PC-3 (cell line): ENCODE data around the gene UMAD1. TPM values are rescaled to one million over a fixed set of nuclear protein-coding genes. Genes with fewer than 3 reads are reported as not detected.

Source experiments
- ATAC-seq: fragments of 200-7000 bp; cut with Tn5 transposase; 2 replicates; pipeline ENCODE4 v1.9.1; 2020; ENCODE audit warnings: mild to moderate bottlenecking, moderate library complexity
- BruUV-seq: library from RNA; stranded (reverse); fragments of 400-500 nt; replicated peaks from 2 replicates; lab custom pipeline; 2021; lab: Mats Ljungman, UMichigan
- CTCF ChIA-PET: fragments of 300-600 bp; sonication (Branson Sonifier 250); formaldehyde crosslinking; loops from one replicate; lab custom pipeline; 2022; ENCODE audit warnings: antibody characterized with exemption; lab: Charles Lee
- POLR2A ChIA-PET: fragments of 300-600 bp; sonication (Branson Sonifier 250); formaldehyde crosslinking; loops from one replicate; lab custom pipeline; 2022; ENCODE audit warnings: antibody characterized with exemption; ENCODE audit not compliant: unreplicated experiment; lab: Charles Lee
- DNase-seq: peaks from one replicate; pipeline ENCODE4 v3.0.0-alpha.2; 2015
- H2AFZ ChIP-seq: fragments of 300-600 bp; sonication (generic); 2 replicates; pipeline ENCODE4 v1.6.0; 2016; ENCODE audit warnings: antibody characterized with exemption, low read length
- H3F3A ChIP-seq: fragments of 300-600 bp; sonication (generic); one replicate; pipeline ENCODE4 v1.6.0; 2017; ENCODE audit warnings: antibody characterized with exemption, low read length, control low read depth, mild to moderate bottlenecking; ENCODE audit not compliant: unreplicated experiment
- H3K27ac ChIP-seq: fragments of 300-600 bp; sonication (generic); 2 replicates; pipeline ENCODE4 v1.5.1; 2016; ENCODE audit warnings: mild to moderate bottlenecking, low read length
- H3K27me3 ChIP-seq: fragments of 300-600 bp; sonication (generic); 2 replicates; pipeline ENCODE4 v1.6.1; 2016; ENCODE audit warnings: low read length, mixed read lengths
- H3K36me3 ChIP-seq: fragments of 300-600 bp; sonication (generic); 2 replicates; pipeline ENCODE4 v1.6.1; 2016; ENCODE audit warnings: low read depth, mixed run types, low read length, mixed read lengths
- H3K4me1 ChIP-seq: fragments of 300-600 bp; sonication (generic); 2 replicates; pipeline ENCODE4 v1.5.1; 2016; ENCODE audit warnings: low read length; ENCODE audit not compliant: insufficient read depth
- H3K4me2 ChIP-seq: fragments of 300-600 bp; sonication (generic); 2 replicates; pipeline ENCODE4 v1.6.0; 2016; ENCODE audit warnings: low read length
- H3K4me3 ChIP-seq: fragments of 300-600 bp; sonication (generic); 2 replicates; pipeline ENCODE4 v1.5.1; 2016; ENCODE audit warnings: mild to moderate bottlenecking, low read length, mixed read lengths
- H3K79me2 ChIP-seq: fragments of 300-600 bp; sonication (generic); 2 replicates; pipeline ENCODE4 v1.6.1; 2017; ENCODE audit warnings: low read length, mixed read lengths
- H3K9ac ChIP-seq: fragments of 300-600 bp; sonication (generic); 2 replicates; pipeline ENCODE4 v1.6.0; 2016; ENCODE audit warnings: mild to moderate bottlenecking, low read length
- H3K9me2 ChIP-seq: fragments of 300-600 bp; sonication (generic); replicated peaks from 2 replicates; pipeline ENCODE4 v1.6.1; 2016; ENCODE audit warnings: mixed run types, low read length, mixed read lengths
- H3K9me3 ChIP-seq: fragments of 300-600 bp; sonication (generic); 2 replicates; pipeline ENCODE4 v1.6.1; 2016; ENCODE audit warnings: low read length, mixed read lengths
- H4K20me1 ChIP-seq: fragments of 300-600 bp; sonication (generic); 2 replicates; pipeline ENCODE4 v1.6.1; 2016; ENCODE audit warnings: low read length, mixed read lengths
- EZH2 ChIP-seq: fragments of 300-600 bp; sonication (generic); IDR thresholded peaks from one replicate; pipeline ENCODE4 v1.6.1; 2017; ENCODE audit warnings: antibody characterized with exemption, mild to moderate bottlenecking, low read length; ENCODE audit not compliant: unreplicated experiment
- EZH2phosphoT487 ChIP-seq: fragments of 300-600 bp; sonication (generic); IDR thresholded peaks from 2 replicates; pipeline ENCODE4 v1.6.1; 2018; ENCODE audit warnings: mild to moderate bottlenecking, antibody characterized with exemption, low read length, borderline replicate concordance
- intact Hi-C: fragments of 100-400 bp; cut with micrococcal nuclease; formaldehyde crosslinking; loops from 2 replicates; pipeline ENCODE4 v1.9.0; 2023
- total RNA-seq: library from RNA; depleted of rRNA; stranded (reverse); fragments of >200 nt; gene quantifications from 2 replicates; pipeline ENCODE4 v1.2.3, GENCODE V29; 2014
- TF ChIP-seq, protein P1 (sequence below): fragments of 300-600 bp; sonication (generic); conservative IDR thresholded peaks from 2 replicates; pipeline ENCODE4 v1.5.1; 2017; ENCODE audit warnings: antibody characterized with exemption, low read depth, mild to moderate bottlenecking, low read length

Gene UMAD1
- total RNA-seq, 1 experiment from 2014 or later = 8.9 TPM

DNA sequence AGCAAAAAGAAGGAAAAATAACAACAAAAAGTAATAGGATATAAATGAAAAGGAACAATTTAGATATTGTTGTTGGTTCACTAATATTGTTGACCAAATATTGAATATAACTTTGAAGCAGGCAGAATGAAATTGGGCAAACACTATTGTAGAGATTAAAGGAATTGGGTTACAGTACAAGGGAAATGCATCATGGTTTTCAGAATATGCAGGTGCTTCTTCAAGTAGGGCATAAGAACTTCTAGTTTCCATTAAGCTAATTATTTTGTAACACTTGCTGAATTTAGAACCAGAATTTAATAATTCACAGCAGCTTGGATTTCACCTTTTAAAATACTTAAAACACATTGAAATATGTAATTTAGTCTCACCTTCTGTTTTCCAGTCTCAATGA, 41.4 kb downstream of the UMAD1 start:
- H4K20me1 ChIP-seq = no peaks in the 10 kb centered on the region
- no peak overlapping the region for H3K9ac ChIP-seq
- peak overlapping the region; percentile 16; the same call in 1 of the 2 replicates for H3K4me2 ChIP-seq
- no peaks in the 10 kb centered on the region for H3K36me3 ChIP-seq
- H3F3A ChIP-seq = no peaks in the 10 kb centered on the region
- no peak for ATAC-seq
- no peaks in the 10 kb centered on the region for H3K79me2 ChIP-seq
- H3K9me3 ChIP-seq = no peaks in the 10 kb centered on the region
- DNase-seq = no peak
- intact Hi-C loops = loop anchor here (1.0 to 5.0 kb wide), 10 partner anchors 41 to 535 kb away; partner anchors contain the start of gene UMAD1
- no peaks in the 10 kb centered on the region for H3K9me2 ChIP-seq
- POLR2A ChIA-PET = interaction anchor here (0.6 kb wide), 1 partner anchor 80 kb away, joined by 4 read pairs; no protein-coding TSS in a partner anchor
- no TSS peak for BruUV-seq
- no peak overlapping the region for H2AFZ ChIP-seq
- H3K27me3 ChIP-seq = no peaks in the 10 kb centered on the region
- no peak overlapping the region for H3K27ac ChIP-seq
- CTCF ChIA-PET = interaction anchor here (1.0 to 1.7 kb wide), 6 partner anchors 11 to 508 kb away, joined by 4 to 11 read pairs (median 7); no protein-coding TSS in a partner anchor
- TF ChIP-seq EZH2 (no peak), EZH2phosphoT487 (no peak)
- TF ChIP-seq, protein P1, sequence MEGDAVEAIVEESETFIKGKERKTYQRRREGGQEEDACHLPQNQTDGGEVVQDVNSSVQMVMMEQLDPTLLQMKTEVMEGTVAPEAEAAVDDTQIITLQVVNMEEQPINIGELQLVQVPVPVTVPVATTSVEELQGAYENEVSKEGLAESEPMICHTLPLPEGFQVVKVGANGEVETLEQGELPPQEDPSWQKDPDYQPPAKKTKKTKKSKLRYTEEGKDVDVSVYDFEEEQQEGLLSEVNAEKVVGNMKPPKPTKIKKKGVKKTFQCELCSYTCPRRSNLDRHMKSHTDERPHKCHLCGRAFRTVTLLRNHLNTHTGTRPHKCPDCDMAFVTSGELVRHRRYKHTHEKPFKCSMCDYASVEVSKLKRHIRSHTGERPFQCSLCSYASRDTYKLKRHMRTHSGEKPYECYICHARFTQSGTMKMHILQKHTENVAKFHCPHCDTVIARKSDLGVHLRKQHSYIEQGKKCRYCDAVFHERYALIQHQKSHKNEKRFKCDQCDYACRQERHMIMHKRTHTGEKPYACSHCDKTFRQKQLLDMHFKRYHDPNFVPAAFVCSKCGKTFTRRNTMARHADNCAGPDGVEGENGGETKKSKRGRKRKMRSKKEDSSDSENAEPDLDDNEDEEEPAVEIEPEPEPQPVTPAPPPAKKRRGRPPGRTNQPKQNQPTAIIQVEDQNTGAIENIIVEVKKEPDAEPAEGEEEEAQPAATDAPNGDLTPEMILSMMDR = no peak
- H3K4me3 ChIP-seq = no peak overlapping the region
- peaks cover 11% of the 10 kb centered on the region for H3K4me1 ChIP-seq

DNA sequence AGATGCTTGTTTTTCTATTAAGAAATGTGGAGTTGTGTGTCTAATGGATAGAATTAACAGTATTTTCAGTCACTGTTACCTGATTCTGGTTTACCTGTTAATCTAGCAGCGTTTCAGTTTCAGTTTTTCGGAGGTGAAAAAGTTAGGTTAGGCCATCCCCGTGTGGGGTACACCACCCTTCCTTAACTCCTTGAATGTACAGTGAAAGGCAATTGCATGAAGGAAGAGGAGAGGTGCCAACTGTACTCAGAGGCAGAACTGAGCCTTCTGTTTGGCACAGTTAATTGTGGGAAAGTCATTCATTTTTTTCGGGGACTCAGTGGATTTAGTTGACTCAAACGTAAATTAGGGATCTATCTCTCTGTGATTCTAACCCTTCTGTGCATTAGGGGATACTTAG, 42.3 kb downstream of the UMAD1 start:
- no peaks in the 10 kb centered on the region for H3K36me3 ChIP-seq
- no peaks in the 10 kb centered on the region for H3F3A ChIP-seq
- H4K20me1 ChIP-seq = no peaks in the 10 kb centered on the region
- H3K9ac ChIP-seq = no peak overlapping the region
- H3K79me2 ChIP-seq = no peaks in the 10 kb centered on the region
- H3K4me3 ChIP-seq = no peak overlapping the region
- CTCF ChIA-PET = no interaction called here
- no peak for ATAC-seq
- POLR2A ChIA-PET = no interaction called here
- H3K9me3 ChIP-seq = no peaks in the 10 kb centered on the region
- no peak overlapping the region for H2AFZ ChIP-seq
- no peaks in the 10 kb centered on the region for H3K9me2 ChIP-seq
- BruUV-seq = no TSS peak
- H3K4me2 ChIP-seq = no peak overlapping the region
- peaks cover 11% of the 10 kb centered on the region for H3K4me1 ChIP-seq
- TF ChIP-seq EZH2 (no peak), EZH2phosphoT487 (no peak)
- TF ChIP-seq, protein P1 = no peak
- no peak for DNase-seq
- intact Hi-C loops = loop anchor here (5.0 kb wide), 4 partner anchors 49 to 509 kb away; no protein-coding TSS in a partner anchor
- H3K27me3 ChIP-seq = no peaks in the 10 kb centered on the region
- H3K27ac ChIP-seq = no peak overlapping the region

DNA sequence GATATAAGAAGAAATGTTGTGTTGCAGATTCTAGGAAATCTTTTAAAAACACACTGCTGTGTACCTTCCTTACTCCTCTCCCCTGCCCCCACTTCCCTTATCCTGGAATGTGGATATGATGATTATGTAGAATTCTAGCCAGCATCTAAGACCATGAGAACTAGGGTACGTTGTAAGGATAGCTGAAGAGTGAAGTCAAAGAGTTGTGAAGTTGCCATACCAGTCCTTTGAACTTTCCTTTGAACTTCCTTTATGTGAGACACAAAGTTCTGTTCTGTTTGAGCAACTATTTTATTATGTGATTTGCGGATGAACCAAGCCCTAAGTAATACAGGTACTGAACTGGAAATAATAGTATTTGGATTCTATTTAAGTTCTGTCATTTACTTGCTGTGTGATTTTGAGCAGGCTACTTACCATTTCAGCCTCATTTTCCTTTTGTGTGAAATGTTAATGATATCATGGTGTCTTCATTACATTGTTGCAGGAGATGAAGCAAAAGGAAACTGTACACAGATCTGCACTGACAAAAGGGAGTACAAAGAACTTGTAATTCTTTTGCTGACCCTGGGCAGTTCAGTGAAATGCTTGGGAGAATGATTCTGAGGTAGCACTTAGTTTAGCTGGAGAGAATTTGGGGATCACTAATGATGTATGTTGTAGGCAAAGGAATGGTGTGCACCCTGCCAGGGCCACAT, 46.4 kb downstream of the UMAD1 start:
- Histone ChIP-seq H3K4me3 (no peak overlapping the region), H3K9ac (no peak overlapping the region), H3K79me2 (no peaks in the 10 kb centered on the region), H3K4me2 (no peak overlapping the region), H2AFZ (no peak overlapping the region), H3F3A (no peaks in the 10 kb centered on the region), H3K4me1 (no peaks in the 10 kb centered on the region), H3K27ac (no peak overlapping the region), H3K9me3 (no peaks in the 10 kb centered on the region), H4K20me1 (no peaks in the 10 kb centered on the region), H3K36me3 (no peaks in the 10 kb centered on the region), H3K27me3 (no peaks in the 10 kb centered on the region), H3K9me2 (no peaks in the 10 kb centered on the region)
- no TSS peak for BruUV-seq
- intact Hi-C loops = no loop called here
- no peak for DNase-seq
- ChIA-PET CTCF (no interaction called here), POLR2A (no interaction called here)
- TF ChIP-seq EZH2 = no peak
- TF ChIP-seq, protein P1 = no peak
- no peak for TF ChIP-seq EZH2phosphoT487
- ATAC-seq = no peak
